Keratinocyte (primary cell): ENCODE data around the gene LRRC18. TPM values are rescaled to one million over a fixed set of nuclear protein-coding genes. Genes with fewer than 3 reads are reported as not detected.

Experiments used
- DNase-seq: peaks from one replicate; pipeline ENCODE4 v3.0.0-alpha.2; 2011; ENCODE audit warnings: low read depth, missing footprints, low spot score
- FAIRE-seq: peaks from 2 replicates; lab custom pipeline; 2011; peaks lifted over from hg19 to GRCh38; lab: Jason Lieb, UNC
- H2AFZ ChIP-seq: 2 replicates; pipeline ENCODE4 v1.6.0; 2012; ENCODE audit warnings: low read length, control low read depth, inconsistent platforms; ENCODE audit not compliant: control insufficient read depth
- H3K27ac ChIP-seq: 2 replicates; pipeline ENCODE4 v1.5.1; 2011; ENCODE audit warnings: low read length; ENCODE audit not compliant: control insufficient read depth, insufficient read depth
- H3K27me3 ChIP-seq: 3 replicates; pipeline ENCODE4 v1.6.0; 2011; ENCODE audit warnings: low read length; ENCODE audit not compliant: control insufficient read depth, insufficient read depth; ENCODE audit errors: extremely low read depth
- H3K36me3 ChIP-seq, 2 experiments: 2 replicates in 1 of 2; 3 replicates in 1 of 2; pipeline ENCODE4 v1.5.1; 2011; ENCODE audit warnings: low read length in 2 of 2, mild to moderate bottlenecking in 1 of 2; ENCODE audit not compliant: control insufficient read depth in 2 of 2, insufficient read depth in 2 of 2; ENCODE audit errors: extremely low read depth in 1 of 2
- H3K4me1 ChIP-seq: 3 replicates; pipeline ENCODE4 v1.5.1; 2011; ENCODE audit warnings: low read length; ENCODE audit not compliant: control insufficient read depth, insufficient read depth; ENCODE audit errors: extremely low read depth
- H3K4me2 ChIP-seq: 3 replicates; pipeline ENCODE4 v1.6.0; 2011; ENCODE audit warnings: low read depth, low read length; ENCODE audit not compliant: control insufficient read depth, insufficient read depth; ENCODE audit errors: extremely low read depth
- H3K4me3 ChIP-seq, 3 experiments: fragments of 200-600 bp in 1 of 3; sonication (generic) in 1 of 3; 2 replicates in 2 of 3; 3 replicates in 1 of 3; pipeline ENCODE4 v1.5.1; 2011 to 2016; ENCODE audit warnings: low read length in 3 of 3, mild to moderate bottlenecking in 3 of 3, control low read depth in 2 of 3, inconsistent platforms in 1 of 3, low read depth in 1 of 3, mixed read lengths in 1 of 3, mixed run types in 1 of 3, moderate library complexity in 1 of 3; ENCODE audit not compliant: control insufficient read depth in 2 of 3, insufficient read depth in 2 of 3; ENCODE audit errors: extremely low read depth in 1 of 3
- H3K79me2 ChIP-seq: 2 replicates; pipeline ENCODE4 v1.6.0; 2012; ENCODE audit warnings: low read length; ENCODE audit not compliant: control insufficient read depth, insufficient read depth
- H3K9ac ChIP-seq: 3 replicates; pipeline ENCODE4 v1.6.0; 2011; ENCODE audit warnings: low read length; ENCODE audit not compliant: control insufficient read depth, insufficient read depth; ENCODE audit errors: extremely low read depth
- H3K9me1 ChIP-seq: 3 replicates; pipeline ENCODE4 v1.6.0; 2011; ENCODE audit warnings: low read length; ENCODE audit not compliant: control insufficient read depth, insufficient read depth; ENCODE audit errors: extremely low read depth
- H3K9me3 ChIP-seq: 2 replicates; pipeline ENCODE4 v1.5.1; 2012; ENCODE audit warnings: low read depth, low read length; ENCODE audit not compliant: control insufficient read depth
- H4K20me1 ChIP-seq: 3 replicates; pipeline ENCODE4 v1.6.0; 2011; ENCODE audit warnings: low read length; ENCODE audit not compliant: control insufficient read depth, insufficient read depth; ENCODE audit errors: extremely low read depth
- CTCF ChIP-seq, 3 experiments: IDR thresholded peaks in 1 of 3; conservative IDR thresholded peaks in 1 of 3; optimal IDR thresholded peaks in 1 of 3; 2 replicates in 2 of 3; 3 replicates in 1 of 3; pipeline versions ENCODE3 to v1.5.1; 2011; ENCODE audit warnings: low read length in 3 of 3, mild to moderate bottlenecking in 3 of 3, moderate library complexity in 2 of 3, control low read depth in 1 of 3, inconsistent platforms in 1 of 3; ENCODE audit not compliant: insufficient read depth in 2 of 3; ENCODE audit errors: extremely low read depth in 1 of 3
- EZH2 ChIP-seq: IDR thresholded peaks from one replicate; pipeline ENCODE4 v1.6.1; 2012; ENCODE audit warnings: inconsistent platforms, mild to moderate bottlenecking, low read length, moderate library complexity
- dilution Hi-C: fragments of 300-500 bp; cut with MboI; formaldehyde crosslinking; loops from one replicate; pipeline ENCODE4 v1.7.0; 2020; ENCODE audit warnings: low sequenced_read_pairs; ENCODE audit not compliant: extremely low pct_ligation_motif_present
- polyA plus RNA-seq, 5 experiments: library from polyadenylated mRNA; depleted of rRNA in 3 of 5; stranded (reverse) in 3 of 5; stranded (forward) in 1 of 5; unstranded in 1 of 5; fragments of >200 nt; gene quantifications; 1 replicate in 1 of 5; 2 replicates in 3 of 5; 3 replicates in 1 of 5; pipeline versions ENCODE4 v1.2.1 to v1.2.3, GENCODE V29; 2011 to 2012; ENCODE audit warnings: missing spikeins in 2 of 5, low read depth in 1 of 5, low replicate concordance in 1 of 5

Gene LRRC18
- polyA plus RNA-seq, 1 donor (not counting 4 experiments of a cell fraction or from before 2014, with no cell fraction given) = not detected

- H3K4me2 ChIP-seq = no peak overlapping the region
- no peaks in the 10 kb centered on the region for H3K4me1 ChIP-seq
- no peaks in the 10 kb centered on the region for H4K20me1 ChIP-seq
- H3K27ac ChIP-seq = no peak overlapping the region
- DNase-seq = no peak
- H3K4me3 ChIP-seq = no peak overlapping the region
- no peaks in the 10 kb centered on the region for H3K27me3 ChIP-seq
- no peak for TF ChIP-seq EZH2
- TF ChIP-seq CTCF (optimal IDR thresholded peaks at IDR 0.05 in 1 of 3, IDR thresholded peaks at IDR 0.05 in 1 of 3, conservative IDR thresholded peaks at IDR 0.05 in 1 of 3; ENCODE audit: extremely low read depth in 1 of 3, insufficient read depth in 2 of 3, low read length in 3 of 3) = no peak
- H3K79me2 ChIP-seq = no peaks in the 10 kb centered on the region
- no peaks in the 10 kb centered on the region for H3K36me3 ChIP-seq
- FAIRE-seq = no peak
- no peak overlapping the region for H3K9ac ChIP-seq
- dilution Hi-C loops = no loop called here
- H3K9me3 ChIP-seq = no peaks in the 10 kb centered on the region
- no peak overlapping the region for H2AFZ ChIP-seq
- no peaks in the 10 kb centered on the region for H3K9me1 ChIP-seq
Measured at GRCh38 chr10:48923748-48924147, 15.9 kb downstream of the LRRC18 start.

GRCh38 chr10:48913674-48914073 is 26.0 kb downstream of the LRRC18 start:
- H2AFZ ChIP-seq = no peak overlapping the region
- no peaks in the 10 kb centered on the region for H3K36me3 ChIP-seq
- H3K79me2 ChIP-seq = no peaks in the 10 kb centered on the region
- no peak for DNase-seq
- TF ChIP-seq EZH2 (no peak), CTCF (optimal IDR thresholded peaks at IDR 0.05 in 1 of 3, IDR thresholded peaks at IDR 0.05 in 1 of 3, conservative IDR thresholded peaks at IDR 0.05 in 1 of 3; ENCODE audit: extremely low read depth in 1 of 3, insufficient read depth in 2 of 3, low read length in 3 of 3) (no peak)
- H3K4me3 ChIP-seq = no peak overlapping the region
- H3K4me1 ChIP-seq = no peaks in the 10 kb centered on the region
- H3K9ac ChIP-seq = no peak overlapping the region
- H3K27ac ChIP-seq = no peak overlapping the region
- dilution Hi-C loops = no loop called here
- peaks cover 2% of the 10 kb centered on the region for H3K27me3 ChIP-seq
- no peak overlapping the region for H3K4me2 ChIP-seq
- H3K9me1 ChIP-seq = no peaks in the 10 kb centered on the region
- no peak for FAIRE-seq
- H3K9me3 ChIP-seq = no peaks in the 10 kb centered on the region
- H4K20me1 ChIP-seq = no peaks in the 10 kb centered on the region
